Ramos (cell line): ENCODE measurements around the gene FAIM2.

Experiments
- in situ Hi-C: fragments of 300-500 bp; cut with MboI; formaldehyde crosslinking; loops from one replicate; pipeline ENCODE4 v1.14.3; 2022; ENCODE audit warnings: low sequenced_read_pairs; ENCODE audit not compliant: unreplicated experiment

Gene FAIM2

GRCh38 chr12:49900371-49900770 lies 3.3 kb downstream of the FAIM2 start:
- in situ Hi-C loops = no loop called here

GRCh38 chr12:49899921-49900320 lies 3.8 kb downstream of the FAIM2 start:
- in situ Hi-C loops = no loop called here

GRCh38 chr12:49899286-49899843 lies 4.3 kb downstream of the FAIM2 start:
- in situ Hi-C loops = no loop called here

- in situ Hi-C loops = no loop called here
Measured at GRCh38 chr12:49897276-49897675, 6.4 kb downstream of the FAIM2 start.

- in situ Hi-C loops = no loop called here
Measured at GRCh38 chr12:49895773-49896172, 7.9 kb downstream of the FAIM2 start.

- in situ Hi-C loops = no loop called here
Measured at GRCh38 chr12:49894751-49895148, 8.9 kb downstream of the FAIM2 start.

GRCh38 chr12:49893753-49894750 lies 9.6 kb downstream of the FAIM2 start:
- in situ Hi-C loops = no loop called here

- in situ Hi-C loops = no loop called here
Measured at GRCh38 chr12:49892732-49893317, 10.9 kb downstream of the FAIM2 start.

- in situ Hi-C loops = no loop called here
Measured at GRCh38 chr12:49892084-49892731, 11.5 kb downstream of the FAIM2 start.

- in situ Hi-C loops = no loop called here
Measured at GRCh38 chr12:49891476-49891875, 12.2 kb downstream of the FAIM2 start.

- in situ Hi-C loops = no loop called here
Measured at GRCh38 chr12:49891012-49891411, 12.7 kb downstream of the FAIM2 start.

GRCh38 chr12:49890096-49890461 lies 13.6 kb downstream of the FAIM2 start:
- in situ Hi-C loops = no loop called here

GRCh38 chr12:49889361-49890095 lies 14.2 kb downstream of the FAIM2 start:
- in situ Hi-C loops = no loop called here

- in situ Hi-C loops = no loop called here
Measured at GRCh38 chr12:49888461-49889151, 15.1 kb downstream of the FAIM2 start.

GRCh38 chr12:49887536-49888401 lies 15.9 kb downstream of the FAIM2 start:
- in situ Hi-C loops = no loop called here

- in situ Hi-C loops = no loop called here
Measured at GRCh38 chr12:49887091-49887490, 16.6 kb downstream of the FAIM2 start.

GRCh38 chr12:49885663-49886461 lies 17.8 kb downstream of the FAIM2 start:
- in situ Hi-C loops = no loop called here

- in situ Hi-C loops = no loop called here
Measured at GRCh38 chr12:49885118-49885517, 18.6 kb downstream of the FAIM2 start.
